IPS-NIHi11 (cell line): Measurements from ENCODE around the gene DSG3.

Experiments used
- DNase-seq: peaks from one replicate; pipeline ENCODE4 v3.0.0; 2012; ENCODE audit warnings: mixed read lengths, low spot score

Gene DSG3

DNA sequence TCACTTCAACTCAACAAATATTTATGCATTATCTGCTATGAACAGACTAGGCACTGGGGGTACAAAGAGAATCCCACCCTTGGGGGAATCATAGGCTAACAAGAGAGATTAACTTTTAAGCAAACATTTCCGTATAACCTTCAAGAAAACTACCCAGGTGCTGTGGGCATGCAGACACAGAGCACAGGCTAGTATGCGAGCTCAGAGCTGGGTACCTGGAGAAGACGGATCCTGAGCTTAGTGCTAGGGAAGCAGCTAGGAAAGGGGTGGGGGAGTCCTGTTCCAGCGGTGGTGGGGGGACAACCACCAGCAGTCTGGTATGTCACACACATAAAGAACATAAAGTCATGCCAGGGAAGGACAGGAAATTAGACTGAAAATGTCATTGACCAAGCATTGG lies 17.5 kb upstream of the DSG3 start:
- no peak for DNase-seq

DNA sequence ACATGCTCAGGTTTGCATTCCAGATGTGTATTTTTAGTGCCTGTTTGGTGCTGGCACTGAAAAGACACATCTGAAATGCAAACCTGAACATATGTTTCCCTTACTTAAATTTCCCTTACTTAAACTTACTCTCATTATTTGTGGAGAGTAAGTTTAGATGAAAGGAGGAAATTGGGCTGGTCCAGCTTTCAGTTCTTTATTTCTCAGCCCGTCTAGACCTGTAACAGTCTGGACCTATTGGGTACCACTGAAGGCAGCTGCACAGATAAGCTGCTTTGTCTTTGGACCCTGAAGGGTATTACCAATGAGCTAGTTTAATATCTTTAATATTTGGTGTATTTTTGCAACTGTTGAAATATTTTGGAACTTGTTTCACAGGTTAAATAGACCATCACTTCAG lies 17.0 kb upstream of the DSG3 start:
- DNase-seq, result no peak

DNA sequence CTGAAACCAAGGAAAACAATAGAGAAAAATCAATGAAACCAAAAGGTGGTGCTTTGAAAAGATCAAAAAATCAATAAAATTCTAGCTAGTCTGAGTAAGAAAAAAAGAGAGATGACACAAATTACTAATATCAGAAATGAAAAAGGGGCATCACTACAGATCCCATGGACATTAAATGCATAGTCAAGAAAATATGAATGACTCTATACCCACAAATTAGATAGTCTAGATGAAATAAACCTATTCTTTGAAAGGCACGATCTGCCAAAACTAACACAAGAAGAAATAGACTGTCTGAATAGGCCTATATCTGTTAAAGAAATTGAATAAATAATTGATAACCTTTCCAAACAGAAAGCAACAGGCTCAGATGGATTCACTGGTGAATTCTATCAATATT lies 15.2 kb upstream of the DSG3 start:
- no peak for DNase-seq

DNA sequence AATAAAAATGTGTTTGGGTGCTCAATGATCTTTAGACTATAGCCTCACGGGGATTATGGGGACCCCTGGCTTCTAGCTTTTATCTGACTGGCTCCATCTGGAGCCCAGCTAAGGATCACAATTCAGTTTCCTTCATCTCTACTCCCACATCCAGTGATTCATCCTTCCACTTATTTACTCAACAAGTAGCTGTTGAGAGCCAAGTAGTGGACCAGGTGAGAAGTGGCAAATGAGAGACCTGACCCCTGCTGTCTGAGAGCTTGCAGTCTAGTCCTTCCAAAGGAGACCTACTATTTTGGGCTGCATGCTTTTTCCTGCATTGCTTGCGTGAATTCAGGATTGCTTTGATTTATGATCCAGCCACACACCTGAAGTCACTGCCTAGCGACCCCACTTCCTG lies 10.7 kb upstream of the DSG3 start:
- no peak for DNase-seq

DNA sequence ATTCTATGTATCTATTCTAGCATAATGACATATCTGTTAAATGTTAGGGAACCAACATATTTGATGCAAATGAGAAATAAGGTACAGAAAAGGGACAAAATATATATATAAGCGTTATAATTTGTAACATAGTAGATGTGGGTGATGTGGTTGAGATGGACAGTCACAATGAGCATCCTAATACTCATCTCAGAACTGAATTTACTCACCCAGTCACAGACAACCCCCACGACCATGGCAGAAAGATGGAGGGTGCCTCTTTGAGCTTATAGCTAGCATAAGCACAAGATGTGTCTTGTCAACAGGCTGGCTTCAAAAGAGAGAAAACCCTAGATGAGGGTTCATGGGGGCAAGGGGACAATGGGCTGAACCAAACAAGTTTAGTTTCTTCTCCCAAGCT lies 9.1 kb upstream of the DSG3 start:
- no peak for DNase-seq

DNA sequence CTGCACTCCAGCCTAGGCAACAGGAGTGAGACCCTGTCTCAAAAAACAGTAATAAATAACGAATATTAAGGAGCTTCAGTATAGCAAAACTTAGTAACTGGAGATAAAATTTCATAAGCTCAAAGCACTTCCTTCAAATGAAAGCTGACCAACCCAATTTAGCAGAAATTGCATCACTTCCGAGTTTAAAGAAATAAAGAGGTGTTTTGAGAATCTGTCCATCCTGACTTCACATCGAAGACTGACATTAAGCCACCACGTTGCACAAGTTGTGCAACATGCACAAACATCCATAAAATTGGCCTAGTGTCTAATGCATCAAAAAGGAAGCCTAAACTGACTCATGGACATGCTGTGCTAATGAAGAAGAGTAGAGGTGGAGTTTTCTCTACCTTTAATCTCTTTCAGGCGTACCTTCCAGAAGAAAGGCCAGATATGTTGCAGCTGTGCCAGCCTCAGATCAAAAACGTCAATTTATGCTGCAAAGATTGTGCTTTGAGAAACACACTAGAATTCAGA lies 7.7 kb upstream of the DSG3 start:
- DNase-seq, result no peak

DNA sequence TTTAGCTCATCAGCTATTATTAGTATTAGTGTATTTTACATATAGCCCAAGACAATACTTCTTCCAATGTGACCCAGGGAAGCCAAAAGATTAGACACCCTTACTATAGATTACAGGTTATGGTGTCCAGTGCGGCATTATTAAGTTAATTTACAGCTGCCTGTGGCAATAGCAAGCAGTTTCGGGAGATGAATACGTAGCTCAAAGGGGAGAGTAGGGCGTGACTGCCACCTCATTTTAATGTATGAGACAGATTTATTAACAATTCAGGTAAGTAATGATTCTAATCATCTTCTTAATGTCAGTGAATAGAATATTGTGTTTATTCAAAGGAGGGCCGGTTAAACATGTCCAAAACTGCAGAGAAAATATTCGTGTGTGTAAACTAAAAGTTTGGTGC lies 6.8 kb upstream of the DSG3 start:
- no peak for DNase-seq

DNA sequence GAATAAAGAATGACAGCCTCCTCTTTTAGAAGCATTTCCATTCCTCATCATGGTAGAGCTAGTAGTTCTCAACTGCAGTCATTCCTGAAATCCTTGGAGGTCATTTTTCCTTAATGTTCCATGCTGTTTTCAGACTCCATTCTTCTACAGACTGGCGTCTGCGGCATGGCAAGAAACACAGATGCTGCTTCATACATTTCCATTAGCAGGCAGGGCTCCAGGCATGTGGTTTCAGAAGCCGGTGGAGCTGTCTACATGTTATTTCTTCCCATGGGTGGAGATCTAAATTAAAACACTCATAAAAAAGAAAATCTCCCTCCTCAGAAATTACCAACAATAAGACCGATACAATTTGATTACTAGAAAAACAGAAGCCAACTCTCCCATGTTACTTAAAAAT lies 6.0 kb upstream of the DSG3 start:
- DNase-seq, result no peak

DNA sequence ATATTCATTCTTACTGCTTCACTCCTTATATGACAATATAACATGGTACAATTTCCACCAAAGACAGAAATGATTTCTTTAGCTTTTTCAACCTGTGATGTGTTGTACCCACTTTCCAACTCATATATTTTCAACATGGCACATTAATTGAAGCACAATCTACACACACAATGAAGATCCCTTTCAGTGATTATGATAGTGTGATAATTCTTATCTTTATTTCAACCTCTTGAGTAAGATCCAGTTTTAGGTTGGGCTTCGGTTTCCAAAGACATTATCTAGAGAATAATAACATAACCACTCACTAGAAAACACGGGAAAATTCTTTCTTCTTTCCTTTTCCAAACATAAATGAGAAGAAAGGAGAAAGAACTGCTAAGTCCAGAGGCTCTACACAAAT lies 3.4 kb upstream of the DSG3 start:
- no peak for DNase-seq

DNA sequence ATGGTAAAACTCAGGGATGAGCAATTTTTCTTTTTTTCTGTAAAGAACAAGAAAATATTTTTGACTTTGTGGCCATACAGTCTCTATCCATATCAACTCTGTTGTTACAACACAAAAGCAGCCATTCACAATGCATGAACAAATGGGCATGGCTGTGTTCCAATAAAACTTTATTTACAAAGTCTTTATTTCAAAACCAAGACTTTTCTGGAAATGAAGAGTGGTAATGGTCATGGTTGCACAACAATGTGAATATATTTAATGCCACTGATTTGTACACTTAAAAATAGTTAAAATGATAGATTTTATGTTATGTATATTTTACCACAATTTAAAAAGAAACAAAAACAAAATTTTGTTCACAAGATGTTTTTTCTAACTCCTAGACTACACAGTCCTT lies 1.6 kb upstream of the DSG3 start:
- no peak for DNase-seq

DNA sequence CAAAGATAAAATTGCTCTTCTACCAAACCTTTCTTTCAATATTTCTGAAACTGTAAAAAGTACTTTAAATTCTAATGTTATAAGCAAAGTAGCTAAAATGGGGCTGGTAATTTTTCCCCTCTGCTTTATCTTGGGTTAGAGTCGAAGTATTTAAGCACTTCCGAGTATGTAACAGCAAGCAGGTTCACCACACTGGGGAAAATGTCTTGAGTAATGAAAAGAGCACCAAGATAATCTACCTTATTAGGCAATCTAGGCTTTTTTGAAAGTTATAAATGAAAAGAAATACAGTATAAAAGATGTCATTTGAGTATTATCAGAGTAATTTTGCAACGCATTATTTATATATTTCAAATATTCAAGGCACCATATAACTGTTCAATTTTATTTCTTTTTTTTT lies 687 bp upstream of the DSG3 start:
- DNase-seq, result no peak

DNA sequence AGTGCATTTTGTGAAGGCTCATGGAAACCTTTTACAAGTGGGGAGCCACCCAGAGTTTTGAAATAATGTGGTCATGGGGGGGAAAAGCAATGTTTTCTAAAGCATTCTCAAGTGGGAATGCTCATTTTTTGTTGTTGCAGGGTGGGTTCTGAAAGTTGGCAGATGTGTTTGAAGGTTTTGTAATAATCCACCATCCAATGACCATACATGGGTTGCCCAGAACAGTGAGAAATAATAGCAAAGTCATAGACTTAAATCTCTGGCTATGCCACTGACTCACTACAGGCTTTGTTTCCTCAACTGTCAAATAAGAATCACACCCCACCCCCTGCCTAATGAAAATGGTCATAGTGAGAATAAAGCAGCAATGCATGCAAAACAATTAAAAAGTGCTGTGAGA lies 2.9 kb downstream of the DSG3 start:
- no peak for DNase-seq

DNA sequence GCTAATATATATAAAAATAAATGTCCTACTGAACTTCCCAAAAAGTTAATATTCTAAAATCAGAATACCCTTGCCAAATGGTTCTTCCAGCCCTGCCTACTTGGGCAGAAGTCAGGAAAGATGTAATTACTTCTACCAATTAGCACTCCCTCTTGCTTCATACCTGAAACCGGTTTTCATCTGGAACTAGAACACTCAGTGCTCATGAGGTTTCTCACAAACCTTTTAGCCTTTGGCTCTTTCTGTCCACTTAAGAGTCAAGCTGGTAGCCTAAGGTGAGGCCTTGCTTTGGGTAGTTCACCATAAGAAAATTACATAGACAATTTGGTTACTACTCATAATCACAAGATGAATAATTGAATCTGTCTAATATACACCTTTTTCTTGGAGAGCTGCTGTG lies 4.1 kb downstream of the DSG3 start:
- no peak for DNase-seq

DNA sequence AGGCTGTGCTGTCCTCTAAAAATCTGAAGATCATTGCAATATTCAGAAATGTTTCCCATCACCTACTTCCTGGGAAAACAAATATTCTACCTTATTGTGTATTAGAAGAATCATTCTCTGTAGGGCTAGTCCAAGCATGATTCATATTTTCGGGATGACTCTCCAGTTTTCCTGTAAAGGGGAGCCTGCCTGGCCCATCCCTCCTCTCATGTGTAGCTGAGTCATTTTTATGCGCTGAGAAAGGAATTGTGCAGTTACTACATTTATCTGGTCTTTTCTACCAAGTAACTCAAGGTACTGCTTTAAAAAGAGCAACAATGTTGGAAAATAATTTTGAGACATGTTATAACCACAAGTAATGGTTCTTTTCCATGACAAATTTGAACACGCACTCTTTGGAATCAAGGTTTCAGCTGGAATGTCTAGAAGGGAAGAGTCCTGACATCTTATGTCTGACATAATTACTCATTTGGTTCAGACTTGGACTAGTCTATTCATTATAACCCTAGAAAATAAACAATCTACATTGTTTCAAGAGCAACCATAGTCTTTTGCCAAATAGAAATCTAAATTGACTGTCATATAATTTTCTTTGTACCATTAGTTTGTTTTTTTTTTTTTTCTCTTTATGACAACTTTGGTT lies 6.6 kb downstream of the DSG3 start:
- no peak for DNase-seq

DNA sequence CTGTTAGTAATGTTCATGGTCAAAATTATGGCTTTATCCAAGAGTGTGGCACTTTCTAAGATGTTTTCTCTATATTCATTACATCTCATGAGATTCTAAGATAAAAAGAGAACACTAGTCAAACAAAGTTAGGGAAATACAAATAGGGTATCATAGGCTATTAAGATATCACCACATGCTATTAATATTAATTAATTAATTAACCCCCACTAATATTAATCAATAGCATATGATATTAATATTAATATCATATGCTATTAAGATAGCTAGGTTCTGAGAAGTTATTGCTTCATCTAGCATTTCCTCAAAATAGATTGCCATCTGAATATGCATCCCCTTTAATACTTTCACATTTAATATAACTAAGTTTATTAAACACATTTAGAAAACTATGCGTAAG lies 22.1 kb downstream of the DSG3 start:
- no peak for DNase-seq

DNA sequence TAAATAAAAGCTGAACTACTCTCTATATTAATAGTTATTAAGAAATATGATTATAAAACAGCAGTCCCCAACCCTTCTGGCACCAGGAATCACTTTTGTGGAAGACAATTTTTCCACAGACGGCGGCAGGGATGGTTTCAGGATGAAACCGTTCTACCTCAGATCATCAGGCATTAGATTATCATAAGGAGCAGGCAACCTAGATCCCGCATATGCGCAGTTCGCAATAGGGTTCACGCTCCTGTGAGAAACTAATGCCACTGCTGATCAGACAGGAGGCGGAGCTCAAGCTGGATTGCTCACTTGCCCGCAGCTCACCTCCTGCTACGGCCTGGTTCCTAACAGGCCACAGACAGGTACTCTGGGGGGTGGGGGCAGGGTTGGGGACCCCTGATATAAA lies 31.1 kb downstream of the DSG3 start:
- DNase-seq, result no peak

DNA sequence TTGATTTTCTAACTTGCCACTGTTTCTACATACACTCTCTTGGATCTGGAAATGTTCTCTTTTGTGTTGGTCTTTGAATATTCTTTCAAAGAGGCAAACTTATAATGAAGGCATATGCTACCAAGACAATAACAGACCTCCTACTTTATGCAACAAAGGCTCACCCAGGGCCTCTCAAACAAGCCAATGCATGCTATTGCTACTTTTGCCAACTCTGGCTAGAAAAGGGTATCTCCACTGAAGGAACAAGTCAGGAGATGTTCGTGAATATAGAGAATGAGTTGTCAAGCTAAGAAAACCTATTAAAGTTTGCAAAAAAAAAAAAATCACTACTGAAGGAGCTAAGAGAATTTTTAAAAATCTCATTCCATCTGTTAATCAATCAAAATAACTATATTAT lies 34.5 kb downstream of the DSG3 start:
- no peak for DNase-seq

DNA sequence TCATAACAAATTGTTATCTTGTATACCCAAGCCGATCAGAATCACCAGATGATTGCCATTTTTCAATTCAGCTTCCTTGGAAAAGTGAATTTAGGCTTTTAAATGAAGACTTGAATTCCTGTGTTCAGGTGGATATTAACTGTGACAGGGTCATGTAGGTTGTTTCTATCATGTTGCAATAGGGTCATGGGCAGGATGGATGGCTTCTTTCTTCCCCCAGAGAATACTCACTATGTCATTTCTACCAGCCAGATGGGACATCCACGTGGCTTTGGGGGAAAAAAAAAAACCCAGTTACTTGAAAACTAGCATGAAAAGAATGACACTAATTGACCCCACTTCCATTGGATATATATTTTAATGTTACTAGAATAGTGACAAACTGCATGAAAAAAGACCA lies 35.9 kb downstream of the DSG3 start:
- no peak for DNase-seq

DNA sequence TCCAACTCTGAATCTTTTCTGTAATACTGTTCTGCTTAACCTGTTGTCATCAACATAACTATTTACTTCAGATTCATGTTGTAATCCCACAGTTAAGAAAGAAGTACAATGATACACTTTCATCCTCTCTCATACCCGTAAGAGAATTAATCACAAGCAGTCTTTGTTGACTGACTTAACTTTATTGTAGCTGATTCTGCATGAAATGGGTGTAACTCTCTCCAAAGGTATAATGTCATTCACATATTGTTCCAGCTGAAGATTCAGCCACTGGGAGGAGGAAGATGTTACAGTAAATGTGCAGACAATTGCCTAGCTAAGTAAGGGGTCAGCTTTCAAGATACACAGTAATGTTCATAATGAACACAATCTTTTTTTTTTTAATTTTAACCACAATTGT lies 36.9 kb downstream of the DSG3 start:
- DNase-seq, result no peak

DNA sequence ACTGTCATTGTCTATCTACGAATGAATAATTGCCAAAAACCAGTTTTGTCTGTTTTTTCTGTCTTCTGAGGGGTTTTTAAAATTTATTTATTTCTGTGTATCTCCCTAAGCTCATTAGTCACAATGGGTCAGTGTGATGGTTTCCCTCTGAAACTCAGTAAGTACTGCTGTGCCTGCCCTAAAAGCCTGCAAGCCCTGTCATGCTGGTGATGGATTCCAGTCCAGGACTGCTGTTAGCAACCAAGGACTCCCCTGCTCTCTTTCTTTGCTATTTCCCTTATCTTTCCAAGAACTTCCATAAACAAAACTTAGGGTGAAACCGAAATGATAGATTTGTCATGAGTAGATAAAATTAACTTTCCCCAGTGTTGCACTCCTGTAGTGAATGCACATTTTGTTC lies 38.6 kb downstream of the DSG3 start:
- no peak for DNase-seq

DNA sequence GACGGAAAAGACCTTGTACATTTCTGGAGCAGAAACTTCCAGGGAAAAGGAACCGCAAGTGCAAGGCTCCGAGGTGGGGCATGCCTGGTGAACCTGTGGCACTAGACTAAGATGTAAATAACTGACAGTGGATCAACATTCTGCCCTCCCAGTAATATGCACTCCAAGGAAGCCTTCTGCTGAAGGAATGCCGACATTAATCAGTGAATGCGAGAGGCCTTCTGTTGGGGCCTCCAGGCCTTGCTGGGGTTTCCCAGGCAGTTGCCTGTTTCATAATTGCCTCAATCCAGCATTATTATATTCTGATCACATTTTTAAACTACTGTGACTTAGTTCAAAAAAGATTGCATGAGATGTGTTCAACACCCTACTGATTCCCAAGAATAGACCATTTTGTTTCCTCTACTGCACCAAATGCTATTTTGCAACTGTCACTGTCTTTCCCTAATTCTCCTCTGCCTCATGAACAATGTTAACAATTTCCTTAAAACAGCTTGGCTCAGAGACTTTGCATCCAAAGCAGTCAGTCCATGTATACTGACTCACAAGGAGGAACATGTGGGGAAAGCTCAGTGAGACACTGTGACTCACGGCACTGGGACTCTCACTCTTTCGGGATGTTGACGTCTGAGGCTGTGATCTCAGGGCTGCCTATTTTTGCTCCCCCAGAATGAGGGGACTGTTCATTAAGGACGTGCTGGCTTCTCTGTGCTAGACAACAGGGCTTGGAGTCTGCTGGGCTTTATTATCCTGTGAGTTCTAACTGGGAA lies 39.9 kb downstream of the DSG3 start:
- no peak for DNase-seq

DNA sequence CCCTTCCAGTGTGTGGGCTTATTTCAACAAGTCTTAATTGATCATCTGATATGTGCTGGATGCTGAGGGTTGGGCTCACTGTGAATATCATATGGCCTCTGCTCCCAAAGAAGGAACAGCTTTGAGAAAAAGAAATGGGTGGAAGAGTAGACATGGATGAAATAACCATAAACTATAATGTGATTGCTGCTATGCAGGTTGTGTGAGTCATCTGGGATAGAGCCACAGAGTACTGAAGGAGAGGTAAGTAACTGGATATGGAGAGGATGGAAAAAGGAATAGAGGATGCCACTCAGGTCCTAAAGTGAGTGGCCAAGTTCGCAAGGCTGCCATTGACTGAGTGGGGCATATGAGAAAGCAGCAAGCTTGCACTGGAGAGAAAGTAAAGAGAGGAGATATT lies 41.8 kb downstream of the DSG3 start:
- DNase-seq, result no peak

DNA sequence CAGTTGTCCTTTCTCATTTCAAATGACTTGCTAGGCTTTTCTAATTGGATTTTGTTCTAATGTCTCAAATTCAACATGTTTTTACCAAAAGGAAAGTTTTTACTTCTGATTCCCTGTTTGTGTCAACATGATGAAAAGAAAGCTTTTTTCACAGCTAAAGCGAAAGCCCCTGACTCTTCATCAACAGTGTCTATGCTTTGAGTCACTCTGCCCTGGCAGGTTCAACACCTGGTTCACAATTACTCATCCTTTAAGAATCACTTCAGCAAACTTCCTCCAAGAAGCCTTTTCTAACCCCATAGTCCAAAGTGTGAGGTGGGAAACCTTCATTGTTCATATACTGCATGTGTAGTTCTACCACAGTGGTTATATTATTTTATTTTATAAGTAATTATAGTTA lies 42.8 kb downstream of the DSG3 start:
- DNase-seq, result no peak

DNA sequence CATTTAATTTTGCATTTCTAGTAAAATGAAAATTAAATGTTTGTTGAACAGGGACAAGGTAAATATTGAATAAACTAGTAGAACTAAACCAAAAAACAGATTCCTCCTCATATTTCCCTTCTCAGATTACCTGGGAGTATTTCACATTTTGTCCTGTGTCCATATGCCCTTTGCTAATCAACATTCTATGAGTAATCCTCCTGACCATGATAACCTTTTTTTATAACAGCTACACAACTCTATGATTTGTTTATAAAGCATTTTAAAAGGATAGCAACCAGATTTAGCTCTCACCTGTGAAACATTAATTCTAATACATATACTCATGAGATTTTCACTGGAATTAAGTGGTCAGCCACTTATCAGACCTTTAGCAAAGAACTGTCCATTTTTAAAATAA lies 43.3 kb downstream of the DSG3 start:
- DNase-seq, result no peak
